Body of pancreas (tissue), 4 donors: ENCODE data around the gene NUP210.

ENCODE experiments used
- CTCF ChIP-seq, 7 experiments: fragments of 450-650 bp in 4 of 7; fragments of 200-600 bp in 3 of 7; sonication (generic) in 3 of 7; IDR thresholded peaks; one replicate each; pipeline ENCODE4 v1.5.1; 2016 to 2019; ENCODE audit warnings: antibody characterized with exemption in 7 of 7
- POLR2A ChIP-seq, 3 donors: fragments of 450-650 bp; IDR thresholded peaks; one replicate each; pipeline ENCODE4 v1.6.1; 2016; ENCODE audit warnings: antibody characterized with exemption in 3 of 3, mild to moderate bottlenecking in 2 of 3

- no peak for TF ChIP-seq CTCF (IDR thresholded peaks at IDR 0.05)
- TF ChIP-seq POLR2A (IDR thresholded peaks at IDR 0.05) = no peak
These were observed 71.3 kb downstream of the NUP210 start for GRCh38 chr3:13348661-13349396.
